Stomach (tissue), 9 donors: ENCODE data around the gene TDRD12. TPM values are rescaled to one million over a fixed set of nuclear protein-coding genes. Genes with fewer than 3 reads are reported as not detected.
"Not testable (repeated sequence)": the region's sequence is repeated elsewhere in the genome, so short reads cannot be mapped to it uniquely, and the experiment has no call there.

ENCODE experiments used
- DNase-seq, 2 donors: peaks; one replicate each; pipeline versions ENCODE4 v3.0.0 to v3.0.0-alpha.2; 2013 to 2019
- H3K27ac ChIP-seq, 5 donors: fragments of 200-600 bp in 4 of 5; sonication (generic) in 4 of 5; one replicate each; pipeline ENCODE4 v1.5.1; 2013 to 2019; ENCODE audit warnings: mild to moderate bottlenecking in 1 of 5, moderate library complexity in 1 of 5
- H3K27me3 ChIP-seq, 3 donors: fragments of 200-600 bp; sonication (generic); one replicate each; pipeline ENCODE4 v1.5.1; 2017 to 2019; ENCODE audit warnings: mixed run types in 1 of 3
- H3K36me3 ChIP-seq, 4 donors: fragments of 200-600 bp; sonication (generic); 1 replicate in 3 of 4; 2 replicates in 1 of 4; pipeline ENCODE4 v1.5.1; 2016 to 2019
- H3K4me1 ChIP-seq, 4 donors: fragments of 200-600 bp; sonication (generic); one replicate each; pipeline ENCODE4 v1.5.1; 2016 to 2019
- H3K4me3 ChIP-seq, 4 donors: fragments of 200-600 bp; sonication (generic) in 3 of 4; one replicate each; pipeline ENCODE4 v1.5.1; 2016 to 2019; ENCODE audit warnings: mild to moderate bottlenecking in 1 of 4
- H3K9me3 ChIP-seq, 4 donors: fragments of 200-600 bp; sonication (generic); one replicate each; pipeline ENCODE4 v1.5.1; 2016 to 2019
- EP300 ChIP-seq: sonication (generic); formaldehyde crosslinking; IDR thresholded peaks from one replicate; pipeline ENCODE4 v1.6.1; 2017; ENCODE audit warnings: antibody characterized with exemption
- POLR2A ChIP-seq, 4 donors: fragments of 450-650 bp; IDR thresholded peaks; one replicate each; pipeline ENCODE4 v1.6.1; 2016; ENCODE audit warnings: antibody characterized with exemption in 4 of 4, control low read depth in 2 of 4, mild to moderate bottlenecking in 1 of 4, moderate library complexity in 1 of 4
- POLR2AphosphoS5 ChIP-seq, 3 donors: sonication (generic); formaldehyde crosslinking; IDR thresholded peaks; one replicate each; pipeline ENCODE4 v1.6.1; 2016; ENCODE audit warnings: antibody characterized with exemption in 3 of 3
- WGBS, 5 donors: extraction: QIAGEN DNeasy Blood & Tissue Kit in 3 of 5; methylation state at CpG; one replicate each; pipeline versions ENCODE4 v1.1.5 to v1.1.7; 2013 to 2018; 5-methylcytosine and 5-hydroxymethylcytosine counted together
- intact Hi-C: fragments of 100-400 bp; cut with DNase I; formaldehyde crosslinking; loops from one replicate; pipeline ENCODE4 v1.15.1; 2023; ENCODE audit warnings: low total_unique reads
- polyA plus RNA-seq, 3 donors: library from polyadenylated mRNA; stranded (reverse); fragments of 200-250 nt; gene quantifications; one replicate each; pipeline ENCODE4 v1.2.3, GENCODE V29; 2013
- total RNA-seq, 5 donors: library from RNA; depleted of rRNA; stranded (reverse); fragments of >200 nt; gene quantifications; one replicate each; pipeline versions ENCODE4 v1.1.0 to v1.2.3, GENCODE V29; 2014 to 2016
- TF ChIP-seq, protein P1 (sequence below), 7 experiments: fragments of 450-650 bp in 4 of 7; fragments of 200-600 bp in 3 of 7; sonication (generic) in 3 of 7; IDR thresholded peaks; one replicate each; pipeline ENCODE4 v1.5.1; 2016 to 2019; ENCODE audit warnings: antibody characterized with exemption in 7 of 7, control low read depth in 2 of 7, mild to moderate bottlenecking in 1 of 7
- donor health status: healthy with polysubstance abuse.
- donor health status: Bipolar disorder and iron deficiency.
- donor health status: healthy.

Gene TDRD12
- total and polyA plus RNA-seq, 8 donors = 0.03 to 0.73 TPM; not detected in 6

GRCh38 chr19:32866564-32867265 is 147.1 kb downstream of the TDRD12 start:
- intact Hi-C loops = no loop called here
- no peak for DNase-seq
- Histone ChIP-seq H3K9me3 (no peaks in the 10 kb centered on the region), H3K4me3 (no peak overlapping the region), H3K36me3 (no peaks in the 10 kb centered on the region), H3K27ac (no peak overlapping the region), H3K4me1 (no peaks in the 10 kb centered on the region), H3K27me3 (peaks cover 0 to 6% (median 0%) of the 10 kb centered on the region in 3 donors)
- TF ChIP-seq, protein P1, sequence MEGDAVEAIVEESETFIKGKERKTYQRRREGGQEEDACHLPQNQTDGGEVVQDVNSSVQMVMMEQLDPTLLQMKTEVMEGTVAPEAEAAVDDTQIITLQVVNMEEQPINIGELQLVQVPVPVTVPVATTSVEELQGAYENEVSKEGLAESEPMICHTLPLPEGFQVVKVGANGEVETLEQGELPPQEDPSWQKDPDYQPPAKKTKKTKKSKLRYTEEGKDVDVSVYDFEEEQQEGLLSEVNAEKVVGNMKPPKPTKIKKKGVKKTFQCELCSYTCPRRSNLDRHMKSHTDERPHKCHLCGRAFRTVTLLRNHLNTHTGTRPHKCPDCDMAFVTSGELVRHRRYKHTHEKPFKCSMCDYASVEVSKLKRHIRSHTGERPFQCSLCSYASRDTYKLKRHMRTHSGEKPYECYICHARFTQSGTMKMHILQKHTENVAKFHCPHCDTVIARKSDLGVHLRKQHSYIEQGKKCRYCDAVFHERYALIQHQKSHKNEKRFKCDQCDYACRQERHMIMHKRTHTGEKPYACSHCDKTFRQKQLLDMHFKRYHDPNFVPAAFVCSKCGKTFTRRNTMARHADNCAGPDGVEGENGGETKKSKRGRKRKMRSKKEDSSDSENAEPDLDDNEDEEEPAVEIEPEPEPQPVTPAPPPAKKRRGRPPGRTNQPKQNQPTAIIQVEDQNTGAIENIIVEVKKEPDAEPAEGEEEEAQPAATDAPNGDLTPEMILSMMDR (IDR thresholded peaks at IDR 0.05) = no peak
- TF ChIP-seq EP300 (no peak), POLR2A (IDR thresholded peaks at IDR 0.05) (no peak), POLR2AphosphoS5 (IDR thresholded peaks at IDR 0.05) (no peak)
- 86 to 94% (median 88%) methylated on average over 7 to 12 of the region's 12 CpGs for WGBS, 5 donors

DNA sequence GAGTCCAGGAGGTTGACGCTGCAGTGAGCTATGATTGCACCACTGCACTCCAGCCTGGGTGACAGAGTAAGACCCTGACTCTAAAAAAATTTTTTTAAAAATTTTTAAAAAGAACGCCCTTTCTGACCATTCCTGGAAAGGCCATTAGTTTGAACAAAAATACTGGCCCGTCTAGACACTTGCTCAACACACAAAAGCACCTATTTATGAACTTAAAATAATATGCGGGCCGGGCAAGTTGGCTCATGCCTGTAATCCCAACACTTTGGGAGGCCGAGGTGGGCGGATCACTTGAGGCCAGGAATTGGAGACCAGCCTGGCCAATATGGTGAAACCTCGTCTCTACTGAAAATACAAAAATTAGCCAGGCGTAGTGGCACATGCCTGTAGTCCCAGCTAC is 147.9 kb downstream of the TDRD12 start:
- H3K27ac ChIP-seq, H3K9me3 ChIP-seq, H3K36me3 ChIP-seq, intact Hi-C loops, H3K4me1 ChIP-seq, H3K27me3 ChIP-seq, DNase-seq, H3K4me3 ChIP-seq: not testable (repeated sequence)
- WGBS, 5 donors = 89 to 97% (median 95%) methylated on average over 9 of the region's 9 CpGs

- intact Hi-C loops = no loop called here
- TF ChIP-seq POLR2AphosphoS5 (IDR thresholded peaks at IDR 0.05) = no peak
- TF ChIP-seq, protein P1 (IDR thresholded peaks at IDR 0.05) = no peak
- no peak for TF ChIP-seq EP300
- TF ChIP-seq POLR2A (IDR thresholded peaks at IDR 0.05) = no peak
- H3K36me3 ChIP-seq = no peaks in the 10 kb centered on the region
- H3K27me3 ChIP-seq = peaks cover 0 to 6% (median 0%) of the 10 kb centered on the region in 3 donors
- no peaks in the 10 kb centered on the region for H3K9me3 ChIP-seq
- H3K4me3 ChIP-seq = no peak overlapping the region
- no peak overlapping the region for H3K27ac ChIP-seq
- H3K4me1 ChIP-seq = no peaks in the 10 kb centered on the region
- 86 to 91% (median 88%) methylated on average over 19 of the region's 19 CpGs for WGBS, 5 donors
- peak in 1 of 2 donors; percentile 11 for DNase-seq
Measured at GRCh38 chr19:32868206-32868950, 148.8 kb downstream of the TDRD12 start.

GRCh38 chr19:32869369-32869965 is 149.9 kb downstream of the TDRD12 start, which contains the start of gene SLC7A9:
Gene SLC7A9, minus strand, starts transcription at chr19:32869767. Its CDS starts 1,233 bp downstream, at chr19:32868534.
- Histone ChIP-seq H3K9me3 (no peaks in the 10 kb centered on the region), H3K27ac (no peak within 1 kb of the TSS), H3K4me3 (no peak within 1 kb of the TSS), H3K36me3 (no peaks in the 10 kb centered on the region), H3K4me1 (no peaks in the 10 kb centered on the region), H3K27me3 (peaks cover 0 to 3% (median 0%) of the 10 kb centered on the region in 3 donors)
- intact Hi-C loops = no loop called here
- WGBS, 5 donors = 69 to 79% (median 73%) methylated on average over 14 of the region's 14 CpGs
- no peak for TF ChIP-seq POLR2AphosphoS5 (IDR thresholded peaks at IDR 0.05)
- TF ChIP-seq POLR2A (IDR thresholded peaks at IDR 0.05) = no peak
- TF ChIP-seq, protein P1 (IDR thresholded peaks at IDR 0.05) = no peak
- no peak for TF ChIP-seq EP300
- DNase-seq = peak in 1 of 2 donors; percentile 17
